Posterior cingulate gyrus (tissue), 11 donors: ENCODE results near the gene GRIK2.
A peak's percentile ranks its signal among the peaks of the same experiment; 100 is the strongest.

Source experiments
- DNase-seq, 10 donors: peaks; one replicate each; pipeline versions ENCODE4 v3.0.0 to v3.0.0-alpha.2; 2020 to 2021; ENCODE audit warnings: mixed read lengths in 3 of 10
- intact Hi-C: fragments of 100-400 bp; cut with DNase I; formaldehyde crosslinking; loops from one replicate; pipeline ENCODE4 v1.15.1; 2023

GRIK2 gene

GRCh38 chr6:101522254-101522653 lies 128.7 kb downstream of the GRIK2 start:
- intact Hi-C loops = no loop called here

GRCh38 chr6:101527467-101527866 lies 134.0 kb downstream of the GRIK2 start:
- no peak for DNase-seq
- intact Hi-C loops = no loop called here

More at GRCh38 chr6:101522254-101522653, 128.7 kb downstream of the GRIK2 start:
- DNase-seq = no peak

- no peak for DNase-seq
- intact Hi-C loops = no loop called here
Observed at GRCh38 chr6:101528801-101529200, 135.3 kb downstream of the GRIK2 start.

- no peak for DNase-seq
- intact Hi-C loops = loop anchor here (2.0 kb wide), 1 partner anchor 23 kb away; no protein-coding TSS in a partner anchor
Observed at GRCh38 chr6:101531538-101531937, 138.0 kb downstream of the GRIK2 start.

GRCh38 chr6:101534386-101534785 lies 140.9 kb downstream of the GRIK2 start:
- intact Hi-C loops = no loop called here
- no peak for DNase-seq

- no peak for DNase-seq
- intact Hi-C loops = no loop called here
Observed at GRCh38 chr6:101534821-101535220, 141.3 kb downstream of the GRIK2 start.

GRCh38 chr6:101537753-101538316 lies 144.3 kb downstream of the GRIK2 start:
- DNase-seq = no peak
- intact Hi-C loops = no loop called here

GRCh38 chr6:101539510-101540245 lies 146.2 kb downstream of the GRIK2 start:
- no peak for DNase-seq

GRCh38 chr6:101541894-101542293 lies 148.4 kb downstream of the GRIK2 start:
- DNase-seq = no peak
- intact Hi-C loops = no loop called here

More at GRCh38 chr6:101539510-101540245, 146.2 kb downstream of the GRIK2 start:
- intact Hi-C loops = no loop called here

GRCh38 chr6:101543796-101544195 lies 150.3 kb downstream of the GRIK2 start:
- no peak for DNase-seq
- intact Hi-C loops = no loop called here

GRCh38 chr6:101544286-101544685 lies 150.8 kb downstream of the GRIK2 start:
- DNase-seq = no peak
- intact Hi-C loops = no loop called here

- no peak for DNase-seq
- intact Hi-C loops = no loop called here
Observed at GRCh38 chr6:101545191-101545590, 151.7 kb downstream of the GRIK2 start.

- intact Hi-C loops = no loop called here
- DNase-seq = no peak
Observed at GRCh38 chr6:101550451-101550850, 156.9 kb downstream of the GRIK2 start.

GRCh38 chr6:101554231-101554630 lies 160.7 kb downstream of the GRIK2 start:
- intact Hi-C loops = no loop called here
- no peak for DNase-seq

- DNase-seq = no peak
- intact Hi-C loops = no loop called here
Observed at GRCh38 chr6:101558712-101559111, 165.2 kb downstream of the GRIK2 start.

- DNase-seq = peak in 1 of 10 donors; percentile 28
Observed at GRCh38 chr6:101572627-101573026, 179.1 kb downstream of the GRIK2 start.

GRCh38 chr6:101577091-101577490 lies 183.6 kb downstream of the GRIK2 start:
- no peak for DNase-seq
- intact Hi-C loops = no loop called here

More at GRCh38 chr6:101572627-101573026, 179.1 kb downstream of the GRIK2 start:
- intact Hi-C loops = no loop called here

- intact Hi-C loops = no loop called here
Observed at GRCh38 chr6:101578306-101578705, 184.8 kb downstream of the GRIK2 start.

GRCh38 chr6:101582792-101583191 lies 189.3 kb downstream of the GRIK2 start:
- no peak for DNase-seq
- intact Hi-C loops = no loop called here

More at GRCh38 chr6:101578306-101578705, 184.8 kb downstream of the GRIK2 start:
- DNase-seq = no peak

GRCh38 chr6:101585501-101585900 lies 192.0 kb downstream of the GRIK2 start:
- no peak for DNase-seq
- intact Hi-C loops = no loop called here

GRCh38 chr6:101588343-101588742 lies 194.8 kb downstream of the GRIK2 start:
- intact Hi-C loops = no loop called here

GRCh38 chr6:101595276-101595675 lies 201.8 kb downstream of the GRIK2 start:
- intact Hi-C loops = no loop called here
- DNase-seq = no peak

More at GRCh38 chr6:101588343-101588742, 194.8 kb downstream of the GRIK2 start:
- DNase-seq = no peak
